Endodermal cell (in vitro differentiated cells): ENCODE results near the gene WASF3. TPM values are rescaled to one million over a fixed set of nuclear protein-coding genes. Genes with fewer than 3 reads are reported as not detected.

Source experiments
- DNase-seq: peaks from one replicate; pipeline ENCODE4 v3.0.0-alpha.2; 2017
- H3K27ac ChIP-seq: 2 replicates; pipeline ENCODE4 v1.5.1; 2013; ENCODE audit warnings: mild to moderate bottlenecking, low read depth, low read length, moderate library complexity
- H3K27me3 ChIP-seq: 2 replicates; pipeline ENCODE4 v1.6.1; 2013; ENCODE audit warnings: mild to moderate bottlenecking, low read length, moderate library complexity; ENCODE audit not compliant: insufficient read depth, control insufficient read depth, poor library complexity, severe bottlenecking
- H3K36me3 ChIP-seq: 2 replicates; pipeline ENCODE4 v1.7.0; 2013; ENCODE audit warnings: mild to moderate bottlenecking, low read length, moderate library complexity; ENCODE audit not compliant: control insufficient read depth, insufficient read depth
- H3K4me1 ChIP-seq: one replicate; pipeline ENCODE4 v1.7.0; 2013; ENCODE audit warnings: low read length; ENCODE audit not compliant: control insufficient read depth, insufficient read depth
- H3K4me3 ChIP-seq: 2 replicates; pipeline ENCODE4 v1.5.1; 2013; ENCODE audit warnings: mild to moderate bottlenecking, low read length, moderate library complexity
- H3K9ac ChIP-seq: 2 replicates; pipeline ENCODE4 v1.6.1; 2013; ENCODE audit warnings: mild to moderate bottlenecking, low read length, moderate library complexity; ENCODE audit not compliant: poor library complexity, severe bottlenecking; ENCODE audit errors: extremely low read depth
- H3K9me3 ChIP-seq: 2 replicates; pipeline ENCODE4 v1.6.1; 2013; ENCODE audit warnings: mild to moderate bottlenecking, low read length, moderate library complexity; ENCODE audit not compliant: control insufficient read depth
- H3K27ac Mint-ChIP-seq: 2 replicates; pipeline ENCODE4 v1.8.0; 2020; ENCODE audit warnings: mixed read lengths
- H3K27me3 Mint-ChIP-seq: 2 replicates; pipeline ENCODE4 v1.8.0; 2021; ENCODE audit warnings: mild to moderate bottlenecking, mixed read lengths; ENCODE audit not compliant: insufficient read depth
- H3K36me3 Mint-ChIP-seq: 2 replicates; pipeline ENCODE4 v1.8.0; 2020; ENCODE audit warnings: low read depth, mixed read lengths
- H3K4me1 Mint-ChIP-seq: 2 replicates; pipeline ENCODE4 v1.8.0; 2020; ENCODE audit warnings: mixed read lengths
- H3K4me3 Mint-ChIP-seq: 2 replicates; pipeline ENCODE4 v1.8.0; 2020; ENCODE audit warnings: mild to moderate bottlenecking, moderate library complexity, mixed read lengths
- H3K9me3 Mint-ChIP-seq: 2 replicates; pipeline ENCODE4 v1.8.0; 2020; ENCODE audit warnings: mild to moderate bottlenecking, mixed read lengths
- WGBS, 2 experiments: methylation state at CpG; one replicate each; pipeline versions ENCODE4 v1.1.5 to v1.1.7; 2013; ENCODE audit warnings: missing lambda C conversion rate in 2 of 2, mixed read lengths in 1 of 2; ENCODE audit not compliant: insufficient coverage in 1 of 2, insufficient read length in 1 of 2; 5-methylcytosine and 5-hydroxymethylcytosine counted together
- total RNA-seq, 2 donors: library from RNA; stranded (reverse); fragmentation: NEBNext Ultra II Directional in 1 of 2; extraction: Animal tissue kit (Norgen Biotek cat#: 25700) in 1 of 2; gene quantifications; 2 replicates in 1 of 2; 3 replicates in 1 of 2; pipeline ENCODE4 v1.2.1, GENCODE V29; 2021
- TF ChIP-seq, protein P1 (sequence below): fragments of 200-600 bp; sonication (generic); conservative IDR thresholded peaks from 2 replicates; pipeline ENCODE4 v1.5.0; 2021; ENCODE audit warnings: antibody characterized with exemption, mild to moderate bottlenecking

Gene WASF3
- total RNA-seq, 2 donors from 2014 or later = 20.5 to 32.6 TPM

DNA sequence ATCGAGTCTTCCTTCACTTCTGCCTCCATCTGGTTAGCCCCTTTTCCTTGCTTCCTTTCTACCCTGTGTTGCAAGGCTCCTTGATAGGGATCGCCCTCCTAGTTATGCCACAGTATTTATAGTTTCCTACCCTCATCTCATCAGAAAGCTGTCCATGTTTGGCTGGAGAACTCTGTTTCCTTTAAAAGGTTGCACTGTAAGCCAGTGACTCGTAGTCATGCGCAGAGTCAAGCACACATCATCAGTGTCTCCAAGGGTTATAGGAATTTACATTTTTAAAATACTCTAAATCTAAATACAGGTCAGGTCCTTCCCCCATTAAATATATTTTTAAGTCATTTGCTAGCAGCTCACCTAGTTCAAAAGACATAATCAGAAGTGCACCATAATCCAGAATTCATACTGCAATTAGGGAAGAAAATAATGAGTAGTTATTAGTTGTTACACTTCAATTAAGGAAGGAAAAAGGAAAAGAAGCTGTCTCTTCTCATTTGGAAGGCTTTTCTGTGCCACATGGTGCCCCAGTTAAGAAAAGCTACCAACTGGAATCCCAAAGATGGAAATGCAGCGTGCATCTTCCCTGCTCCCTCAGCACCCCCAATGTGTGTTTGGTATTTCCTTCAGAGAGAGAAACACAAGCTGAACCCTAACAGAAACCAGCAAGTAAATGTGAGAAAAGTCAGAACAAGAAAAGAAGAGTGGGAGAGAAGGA is 122.1 kb downstream of the WASF3 start:
- Histone ChIP-seq H3K4me3 (no peak overlapping the region), H3K36me3 (peaks cover 16% of the 10 kb centered on the region), H3K9ac (no peak overlapping the region), H3K4me1 (no peaks in the 10 kb centered on the region), H3K27ac (no peak overlapping the region), H3K27me3 (no peaks in the 10 kb centered on the region), H3K9me3 (no peaks in the 10 kb centered on the region)
- no peak for DNase-seq
- TF ChIP-seq, protein P1, sequence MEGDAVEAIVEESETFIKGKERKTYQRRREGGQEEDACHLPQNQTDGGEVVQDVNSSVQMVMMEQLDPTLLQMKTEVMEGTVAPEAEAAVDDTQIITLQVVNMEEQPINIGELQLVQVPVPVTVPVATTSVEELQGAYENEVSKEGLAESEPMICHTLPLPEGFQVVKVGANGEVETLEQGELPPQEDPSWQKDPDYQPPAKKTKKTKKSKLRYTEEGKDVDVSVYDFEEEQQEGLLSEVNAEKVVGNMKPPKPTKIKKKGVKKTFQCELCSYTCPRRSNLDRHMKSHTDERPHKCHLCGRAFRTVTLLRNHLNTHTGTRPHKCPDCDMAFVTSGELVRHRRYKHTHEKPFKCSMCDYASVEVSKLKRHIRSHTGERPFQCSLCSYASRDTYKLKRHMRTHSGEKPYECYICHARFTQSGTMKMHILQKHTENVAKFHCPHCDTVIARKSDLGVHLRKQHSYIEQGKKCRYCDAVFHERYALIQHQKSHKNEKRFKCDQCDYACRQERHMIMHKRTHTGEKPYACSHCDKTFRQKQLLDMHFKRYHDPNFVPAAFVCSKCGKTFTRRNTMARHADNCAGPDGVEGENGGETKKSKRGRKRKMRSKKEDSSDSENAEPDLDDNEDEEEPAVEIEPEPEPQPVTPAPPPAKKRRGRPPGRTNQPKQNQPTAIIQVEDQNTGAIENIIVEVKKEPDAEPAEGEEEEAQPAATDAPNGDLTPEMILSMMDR = no peak
- Mint-ChIP-seq H3K27me3 (no peaks in the 10 kb centered on the region), H3K4me1 (peaks cover 18% of the 10 kb centered on the region), H3K9me3 (no peaks in the 10 kb centered on the region), H3K4me3 (no peak overlapping the region), H3K36me3 (peaks cover 23% of the 10 kb centered on the region), H3K27ac (peak overlapping the region; percentile 42)
- 92% methylated on average over 2 to 5 of the region's 5 CpGs for WGBS, 2 experiments

DNA sequence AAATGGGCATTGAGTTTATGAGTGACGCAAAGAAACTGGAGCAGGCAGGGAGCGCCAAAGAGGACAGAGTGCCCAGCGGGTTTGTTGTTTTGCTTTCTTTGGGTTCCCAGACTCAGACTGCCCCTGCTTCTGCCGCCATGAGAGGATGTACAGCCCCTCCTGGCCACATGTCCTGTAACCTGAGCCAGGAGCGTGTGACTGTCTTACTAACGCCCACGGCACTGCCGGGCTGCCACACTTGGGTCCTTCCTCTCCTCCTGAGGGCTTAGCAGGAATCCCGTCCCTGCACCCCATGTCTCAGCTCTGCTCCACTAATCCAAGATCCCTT is 122.6 kb downstream of the WASF3 start:
- Mint-ChIP-seq H3K9me3 (no peaks in the 10 kb centered on the region), H3K27ac (no peak overlapping the region), H3K4me1 (peaks cover 18% of the 10 kb centered on the region), H3K27me3 (no peaks in the 10 kb centered on the region), H3K4me3 (no peak overlapping the region), H3K36me3 (peaks cover 25% of the 10 kb centered on the region)
- Histone ChIP-seq H3K4me3 (no peak overlapping the region), H3K4me1 (no peaks in the 10 kb centered on the region), H3K36me3 (peaks cover 20% of the 10 kb centered on the region), H3K27ac (no peak overlapping the region), H3K27me3 (no peaks in the 10 kb centered on the region), H3K9ac (no peak overlapping the region), H3K9me3 (no peaks in the 10 kb centered on the region)
- 74 to 75% methylated on average over 6 to 9 of the region's 9 CpGs for WGBS, 2 experiments
- TF ChIP-seq, protein P1 = no peak
- DNase-seq = peak; percentile 62

DNA sequence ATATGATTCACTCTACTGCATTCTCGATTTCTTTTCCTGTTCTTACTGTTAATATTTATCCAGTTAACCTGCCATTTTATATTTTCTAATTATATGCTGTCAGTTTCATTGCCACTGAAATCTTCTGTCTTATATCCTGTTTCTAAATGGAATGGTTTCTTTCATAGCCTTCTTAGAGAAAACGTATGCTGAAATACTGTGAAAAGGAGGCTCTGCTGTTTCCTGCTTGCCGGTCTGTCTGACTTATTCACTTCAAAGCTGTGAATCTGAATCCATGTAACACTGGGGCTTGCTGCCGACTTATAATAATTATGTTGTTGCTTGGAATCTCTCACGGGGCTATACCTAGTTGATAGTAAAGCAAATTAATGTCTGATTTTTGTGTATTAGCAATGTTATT is 123.1 kb downstream of the WASF3 start:
- Histone ChIP-seq H3K4me3 (no peak overlapping the region), H3K27me3 (no peaks in the 10 kb centered on the region), H3K4me1 (no peaks in the 10 kb centered on the region), H3K27ac (no peak overlapping the region), H3K9me3 (no peaks in the 10 kb centered on the region), H3K36me3 (peaks cover 20% of the 10 kb centered on the region), H3K9ac (no peak overlapping the region)
- Mint-ChIP-seq H3K9me3 (no peaks in the 10 kb centered on the region), H3K27me3 (no peaks in the 10 kb centered on the region), H3K4me1 (peaks cover 18% of the 10 kb centered on the region), H3K27ac (no peak overlapping the region), H3K36me3 (peaks cover 27% of the 10 kb centered on the region), H3K4me3 (no peak overlapping the region)
- 86 to 100% methylated on average over 2 to 5 of the region's 5 CpGs for WGBS, 2 experiments
- TF ChIP-seq, protein P1 = no peak
- DNase-seq = no peak
